Prostate gland (tissue), 2 donors: Measurements from ENCODE around the gene ITIH3. TPM values are rescaled to one million over a fixed set of nuclear protein-coding genes. Genes with fewer than 3 reads are reported as not detected.

Experiments used
- DNase-seq: peaks from one replicate; pipeline ENCODE4 v3.0.0-alpha.2; 2019; ENCODE audit warnings: low spot score
- H3K27ac ChIP-seq, 2 donors: fragments of 200-600 bp; sonication (generic); 2 replicates each; pipeline ENCODE4 v1.5.1; 2017 to 2019
- H3K27me3 ChIP-seq: fragments of 200-600 bp; sonication (generic); replicated peaks from 2 replicates; pipeline ENCODE4 v1.5.1; 2019; ENCODE audit not compliant: insufficient read depth
- H3K36me3 ChIP-seq, 2 donors: fragments of 200-600 bp; sonication (generic); 1 replicate in 1 of 2; 2 replicates in 1 of 2; pipeline versions ENCODE4 v1.5.1 to v1.8.1; 2017 to 2019
- H3K4me1 ChIP-seq: fragments of 200-600 bp; sonication (generic); replicated peaks from 2 replicates; pipeline ENCODE4 v1.5.1; 2019
- H3K4me3 ChIP-seq, 2 donors: fragments of 200-600 bp; sonication (generic); 2 replicates each; pipeline ENCODE4 v1.5.1; 2017 to 2019
- H3K9me3 ChIP-seq: fragments of 200-600 bp; sonication (generic); 2 replicates; pipeline ENCODE4 v1.5.1; 2017
- POLR2A ChIP-seq: fragments of 450-650 bp; IDR thresholded peaks from one replicate; pipeline ENCODE4 v1.6.1; 2016; ENCODE audit warnings: antibody characterized with exemption, mild to moderate bottlenecking
- POLR2AphosphoS5 ChIP-seq: sonication (generic); formaldehyde crosslinking; IDR thresholded peaks from one replicate; pipeline ENCODE4 v1.6.1; 2017; ENCODE audit warnings: antibody characterized with exemption
- WGBS: methylation state at CpG from one replicate; pipeline ENCODE4 v1.1.5; 2018; 5-methylcytosine and 5-hydroxymethylcytosine counted together
- intact Hi-C: fragments of 100-400 bp; cut with DNase I; formaldehyde crosslinking; loops from one replicate; pipeline ENCODE4 v1.14.2; 2022
- total RNA-seq, 2 donors: library from RNA; depleted of rRNA; stranded (reverse); fragments of >200 nt; gene quantifications; one replicate each; pipeline ENCODE4 v1.1.0, GENCODE V29; 2016
- TF ChIP-seq, protein P1 (sequence below), 4 experiments: fragments of 200-600 bp in 2 of 4; fragments of 450-650 bp in 2 of 4; sonication (generic) in 2 of 4; IDR thresholded peaks; 1 replicate in 3 of 4; 2 replicates in 1 of 4; pipeline ENCODE4 v1.5.1; 2016 to 2019; ENCODE audit warnings: antibody characterized with exemption in 4 of 4, mild to moderate bottlenecking in 2 of 4, moderate library complexity in 2 of 4

ITIH3 gene
- total RNA-seq, 2 donors from 2014 or later = 0.46 to 9.6 TPM

DNA sequence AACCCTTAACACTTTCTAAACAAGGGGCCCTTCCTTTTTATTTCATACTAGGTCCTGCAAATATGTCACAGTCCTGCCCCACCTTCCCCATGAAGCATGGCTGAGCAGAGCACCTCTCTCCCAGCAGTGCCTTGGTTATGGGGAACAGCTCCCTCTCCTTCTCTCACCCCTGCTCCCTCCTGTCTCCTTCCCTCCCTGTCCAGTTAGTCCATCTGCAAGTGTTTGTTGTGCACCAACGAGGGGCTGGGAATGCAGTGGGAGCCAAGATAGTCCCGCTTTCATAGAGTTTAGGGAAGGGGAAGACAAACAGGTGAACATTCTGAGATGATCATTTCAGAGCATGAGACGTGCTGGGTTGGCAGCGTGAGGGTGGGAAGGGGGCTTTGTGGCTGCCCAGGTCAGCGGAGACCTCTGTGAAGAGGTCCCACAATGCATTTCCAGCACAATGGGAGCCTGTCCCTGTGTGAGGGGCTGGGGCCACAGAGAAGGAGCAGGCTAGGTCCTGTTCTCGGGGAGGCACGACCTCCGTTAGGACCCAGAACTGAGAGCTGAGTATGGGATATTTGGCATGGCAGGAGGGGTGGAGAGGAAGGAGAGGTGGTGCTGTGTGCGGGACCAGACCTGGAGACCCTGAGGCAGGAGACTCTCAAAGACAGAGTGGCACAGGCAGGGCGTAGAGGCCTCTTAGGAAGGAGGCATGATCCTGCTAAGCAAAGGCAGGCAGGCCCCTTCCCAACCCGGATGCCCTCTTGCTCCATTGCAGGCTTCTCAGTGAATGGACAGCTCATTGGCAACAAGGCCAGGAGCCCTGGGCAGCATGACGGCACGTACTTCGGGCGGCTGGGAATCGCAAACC lies 5.5 kb upstream of the ITIH3 start:
- intact Hi-C loops = no loop called here
- no peaks in the 10 kb centered on the region for H3K36me3 ChIP-seq
- no peaks in the 10 kb centered on the region for H3K27me3 ChIP-seq
- DNase-seq = no peak
- TF ChIP-seq, protein P1, sequence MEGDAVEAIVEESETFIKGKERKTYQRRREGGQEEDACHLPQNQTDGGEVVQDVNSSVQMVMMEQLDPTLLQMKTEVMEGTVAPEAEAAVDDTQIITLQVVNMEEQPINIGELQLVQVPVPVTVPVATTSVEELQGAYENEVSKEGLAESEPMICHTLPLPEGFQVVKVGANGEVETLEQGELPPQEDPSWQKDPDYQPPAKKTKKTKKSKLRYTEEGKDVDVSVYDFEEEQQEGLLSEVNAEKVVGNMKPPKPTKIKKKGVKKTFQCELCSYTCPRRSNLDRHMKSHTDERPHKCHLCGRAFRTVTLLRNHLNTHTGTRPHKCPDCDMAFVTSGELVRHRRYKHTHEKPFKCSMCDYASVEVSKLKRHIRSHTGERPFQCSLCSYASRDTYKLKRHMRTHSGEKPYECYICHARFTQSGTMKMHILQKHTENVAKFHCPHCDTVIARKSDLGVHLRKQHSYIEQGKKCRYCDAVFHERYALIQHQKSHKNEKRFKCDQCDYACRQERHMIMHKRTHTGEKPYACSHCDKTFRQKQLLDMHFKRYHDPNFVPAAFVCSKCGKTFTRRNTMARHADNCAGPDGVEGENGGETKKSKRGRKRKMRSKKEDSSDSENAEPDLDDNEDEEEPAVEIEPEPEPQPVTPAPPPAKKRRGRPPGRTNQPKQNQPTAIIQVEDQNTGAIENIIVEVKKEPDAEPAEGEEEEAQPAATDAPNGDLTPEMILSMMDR (IDR thresholded peaks at IDR 0.05) = no peak
- no peak for TF ChIP-seq POLR2A
- no peak for TF ChIP-seq POLR2AphosphoS5
- H3K4me1 ChIP-seq = no peaks in the 10 kb centered on the region
- H3K27ac ChIP-seq = no peak overlapping the region
- H3K9me3 ChIP-seq = no peaks in the 10 kb centered on the region
- no peak overlapping the region for H3K4me3 ChIP-seq
- 85% methylated on average over 16 of the region's 16 CpGs for WGBS

DNA sequence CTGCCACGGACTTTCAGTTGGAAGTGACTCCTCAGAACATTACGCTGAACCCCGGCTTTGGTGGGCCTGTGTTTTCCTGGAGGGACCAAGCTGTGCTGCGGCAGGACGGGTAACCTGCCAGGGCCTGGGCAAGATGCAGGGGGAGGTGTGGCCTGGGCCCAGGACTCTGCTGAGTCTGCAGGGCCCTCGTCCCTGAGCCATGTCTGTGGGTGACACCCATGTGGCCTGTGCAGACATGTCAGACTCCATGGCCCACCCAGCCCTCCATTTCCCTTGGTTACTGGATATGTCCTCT lies 4.9 kb upstream of the ITIH3 start:
- no peak for TF ChIP-seq POLR2A
- TF ChIP-seq, protein P1 (IDR thresholded peaks at IDR 0.05) = no peak
- TF ChIP-seq POLR2AphosphoS5 = no peak
- no peaks in the 10 kb centered on the region for H3K36me3 ChIP-seq
- no peak for DNase-seq
- intact Hi-C loops = no loop called here
- H3K27ac ChIP-seq = no peak overlapping the region
- no peaks in the 10 kb centered on the region for H3K9me3 ChIP-seq
- 74% methylated on average over 5 of the region's 6 CpGs for WGBS
- no peak overlapping the region for H3K4me3 ChIP-seq
- H3K27me3 ChIP-seq = no peaks in the 10 kb centered on the region
- no peaks in the 10 kb centered on the region for H3K4me1 ChIP-seq

DNA sequence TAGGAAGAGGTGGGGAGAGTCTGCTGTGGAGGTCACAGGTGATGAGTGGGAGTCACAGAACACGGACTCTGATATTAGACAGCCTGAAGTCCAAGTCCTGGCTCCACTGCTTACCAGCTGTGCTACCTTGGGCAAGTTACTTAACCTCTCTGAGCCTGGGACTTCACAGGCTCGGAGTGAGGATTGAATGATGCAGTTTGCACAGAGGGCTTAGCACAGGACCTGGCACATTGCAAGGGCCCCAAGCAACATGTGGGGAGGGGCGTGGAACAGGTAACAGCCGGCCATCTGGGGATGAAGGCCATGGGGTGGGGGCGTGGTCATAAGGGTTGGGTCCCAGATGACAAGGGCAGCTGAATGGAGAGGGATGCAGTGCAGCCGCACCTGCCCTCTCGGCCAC lies 4.3 kb upstream of the ITIH3 start:
- Histone ChIP-seq H3K36me3 (no peaks in the 10 kb centered on the region), H3K4me3 (no peak overlapping the region), H3K27ac (no peak overlapping the region), H3K27me3 (no peaks in the 10 kb centered on the region), H3K9me3 (no peaks in the 10 kb centered on the region), H3K4me1 (no peaks in the 10 kb centered on the region)
- DNase-seq = no peak
- intact Hi-C loops = no loop called here
- TF ChIP-seq, protein P1 (IDR thresholded peaks at IDR 0.05) = no peak
- TF ChIP-seq POLR2A (no peak), POLR2AphosphoS5 (no peak)
- WGBS = 86% methylated on average over 7 of the region's 7 CpGs

DNA sequence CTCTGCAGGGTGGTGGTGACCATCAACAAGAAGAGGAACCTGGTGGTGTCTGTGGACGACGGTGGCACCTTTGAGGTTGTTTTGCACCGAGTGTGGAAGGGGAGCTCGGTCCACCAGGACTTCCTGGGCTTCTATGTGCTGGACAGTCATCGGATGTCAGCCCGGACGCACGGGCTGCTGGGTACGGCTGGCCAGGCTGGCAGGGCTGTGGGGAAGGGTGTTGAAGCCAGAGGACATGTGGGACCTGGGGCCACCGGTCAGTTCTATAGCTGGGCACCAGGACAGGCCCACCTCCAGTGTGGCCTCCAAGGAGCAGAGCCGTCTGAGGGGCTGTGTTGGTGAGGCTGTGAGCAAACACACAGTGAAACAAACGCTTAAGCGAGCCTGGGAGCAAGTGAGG lies 3.9 kb upstream of the ITIH3 start:
- Histone ChIP-seq H3K27me3 (no peaks in the 10 kb centered on the region), H3K4me3 (no peak overlapping the region), H3K36me3 (no peaks in the 10 kb centered on the region), H3K27ac (no peak overlapping the region), H3K4me1 (no peaks in the 10 kb centered on the region), H3K9me3 (no peaks in the 10 kb centered on the region)
- TF ChIP-seq POLR2AphosphoS5 (no peak), POLR2A (no peak)
- TF ChIP-seq, protein P1 (IDR thresholded peaks at IDR 0.05) = no peak
- WGBS = 92% methylated on average over 13 of the region's 13 CpGs
- intact Hi-C loops = no loop called here
- DNase-seq = no peak

DNA sequence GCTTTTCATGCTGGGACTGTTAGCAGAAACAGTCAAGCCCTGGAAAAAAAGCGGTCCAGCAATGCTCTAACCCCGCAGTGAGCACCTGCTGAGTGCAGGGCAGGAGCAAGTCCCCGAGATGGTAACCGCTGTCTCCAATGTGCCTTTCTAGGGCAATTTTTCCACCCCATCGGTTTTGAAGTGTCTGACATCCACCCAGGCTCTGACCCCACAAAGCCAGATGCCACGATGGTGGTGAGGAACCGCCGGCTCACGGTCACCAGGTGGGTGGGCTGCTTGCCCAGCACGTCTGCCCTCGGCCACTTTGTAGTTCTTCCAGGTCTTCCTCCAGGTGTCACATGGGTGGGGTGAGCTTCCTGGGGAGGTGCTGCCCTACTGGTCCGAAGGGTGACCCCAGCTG lies 3.2 kb upstream of the ITIH3 start:
- no peak overlapping the region for H3K4me3 ChIP-seq
- H3K27me3 ChIP-seq = no peaks in the 10 kb centered on the region
- no peaks in the 10 kb centered on the region for H3K36me3 ChIP-seq
- intact Hi-C loops = no loop called here
- no peak for TF ChIP-seq POLR2A
- WGBS = 80% methylated on average over 12 of the region's 12 CpGs
- H3K27ac ChIP-seq = no peak overlapping the region
- no peaks in the 10 kb centered on the region for H3K4me1 ChIP-seq
- DNase-seq = no peak
- H3K9me3 ChIP-seq = no peaks in the 10 kb centered on the region
